Kidney (tissue), 14 donors: ENCODE results near the gene LMX1B. TPM values are rescaled to one million over a fixed set of nuclear protein-coding genes. Genes with fewer than 3 reads are reported as not detected.
A peak's percentile ranks its signal among the peaks of the same experiment; 100 is the strongest.

Experiments
- DNase-seq, 5 donors: peaks; one replicate each; pipeline ENCODE4 v3.0.0-alpha.2; 2013 to 2020
- FAIRE-seq: peaks from 2 replicates; lab custom pipeline; 2012; peaks lifted over from hg19 to GRCh38; lab: Jason Lieb, UNC
- H3K27ac ChIP-seq, 2 donors: one replicate each; pipeline ENCODE4 v1.7.0; 2013; ENCODE audit warnings: low read depth in 2 of 2, low read length in 2 of 2, inconsistent platforms in 1 of 2
- H3K27me3 ChIP-seq: one replicate; pipeline ENCODE4 v1.7.1; 2013; ENCODE audit warnings: low read length, inconsistent platforms; ENCODE audit not compliant: control insufficient read depth, insufficient read depth
- H3K36me3 ChIP-seq, 3 donors: one replicate each; pipeline versions ENCODE4 v1.7.0 to v1.7.1; 2013; ENCODE audit warnings: low read length in 3 of 3, control low read depth in 1 of 3, inconsistent platforms in 1 of 3; ENCODE audit not compliant: insufficient read depth in 3 of 3, control insufficient read depth in 2 of 3
- H3K4me1 ChIP-seq, 3 donors: one replicate each; pipeline versions ENCODE4 v1.7.0 to v1.7.1; 2013; ENCODE audit warnings: low read length in 3 of 3, inconsistent platforms in 1 of 3, low read depth in 1 of 3; ENCODE audit not compliant: control insufficient read depth in 2 of 3, insufficient read depth in 2 of 3
- H3K4me3 ChIP-seq, 3 donors: one replicate each; pipeline versions ENCODE4 v1.7.0 to v1.8.1; 2013; ENCODE audit warnings: low read length in 3 of 3, control low read depth in 1 of 3, inconsistent platforms in 1 of 3
- H3K9ac ChIP-seq, 3 donors: one replicate each; pipeline versions ENCODE4 v1.7.0 to v1.7.1; 2013; ENCODE audit warnings: low read length in 3 of 3, control low read depth in 1 of 3, inconsistent platforms in 1 of 3
- H3K9me3 ChIP-seq, 3 donors: one replicate each; pipeline versions ENCODE4 v1.7.0 to v1.7.1; 2013; ENCODE audit warnings: low read length in 3 of 3, control low read depth in 1 of 3, inconsistent platforms in 1 of 3; ENCODE audit not compliant: control insufficient read depth in 2 of 3, insufficient read depth in 1 of 3
- CTCF ChIP-seq: IDR thresholded peaks from 3 replicates; pipeline ENCODE4 v1.5.1; 2012; ENCODE audit warnings: mild to moderate bottlenecking, moderate library complexity, borderline replicate concordance; ENCODE audit not compliant: insufficient read depth; ENCODE audit errors: extremely low read depth
- intact Hi-C: fragments of 100-400 bp; cut with DNase I; formaldehyde crosslinking; loops from one replicate; pipeline ENCODE4 v1.11.1; 2022
- polyA plus RNA-seq: library from polyadenylated mRNA; stranded (reverse); fragments of 350-450 nt; fragmentation: Illumina TruSeq; extraction: RNeasy Lipid Tissue Mini Kit (QIAGEN cat#74804); gene quantifications from one replicate; pipeline ENCODE4 v1.2.3, GENCODE V29; 2014; ENCODE audit warnings: low read depth, low replicate concordance; ENCODE audit not compliant: insufficient read depth
- total RNA-seq: library from RNA; stranded (reverse); fragmentation: NEBNext Ultra II Directional; extraction: Animal tissue kit (Norgen Biotek cat#: 25700); gene quantifications from one replicate; pipeline ENCODE4 v1.2.1, GENCODE V29; 2021
- donor health status: control.
- donor health status: control.
- donor health status: control.
- donor health status: control.
- donor health status: control.
- donor health status: DM: yes; HTN: yes; CAD: no.
- donor health status: Normal renal cell carcinoma (clear cell type).

LMX1B gene
- total and polyA plus RNA-seq, 2 donors from 2014 or later = 0.57 to 2.6 TPM

GRCh38 chr9:126692759-126693427 lies 79.2 kb downstream of the LMX1B start:
- FAIRE-seq (no peak), DNase-seq (peak in 2 of 5 donors; percentile 35 to 61)
- intact Hi-C loops = no loop called here
- no peak for TF ChIP-seq CTCF
- H3K9ac ChIP-seq = no peak overlapping the region
- no peaks in the 10 kb centered on the region for H3K9me3 ChIP-seq
- H3K4me3 ChIP-seq = no peak overlapping the region
- no peaks in the 10 kb centered on the region for H3K4me1 ChIP-seq
- H3K27ac ChIP-seq = no peak overlapping the region
- H3K36me3 ChIP-seq = no peaks in the 10 kb centered on the region
- no peaks in the 10 kb centered on the region for H3K27me3 ChIP-seq

- intact Hi-C loops = no loop called here
- DNase-seq (peak in 2 of 5 donors; percentile 37 to 54), FAIRE-seq (no peak)
- TF ChIP-seq CTCF = no peak
- Histone ChIP-seq H3K9ac (no peak overlapping the region), H3K27ac (no peak overlapping the region), H3K36me3 (no peaks in the 10 kb centered on the region), H3K9me3 (no peaks in the 10 kb centered on the region), H3K4me3 (no peak overlapping the region), H3K4me1 (no peaks in the 10 kb centered on the region), H3K27me3 (no peaks in the 10 kb centered on the region)
These were observed 79.8 kb downstream of the LMX1B start for GRCh38 chr9:126693428-126693944.

- Histone ChIP-seq H3K9me3 (no peaks in the 10 kb centered on the region), H3K4me1 (no peaks in the 10 kb centered on the region), H3K27ac (no peak overlapping the region), H3K36me3 (no peaks in the 10 kb centered on the region), H3K9ac (no peak overlapping the region), H3K4me3 (no peak overlapping the region), H3K27me3 (no peaks in the 10 kb centered on the region)
- FAIRE-seq (no peak), DNase-seq (peak in 1 of 5 donors; percentile 48)
- intact Hi-C loops = no loop called here
- TF ChIP-seq CTCF = no peak
These were observed 80.7 kb downstream of the LMX1B start for GRCh38 chr9:126694206-126695081.
